Measurements from ENCODE around the gene GGCT.

GGCT gene

GRCh38 chr7:30472081-30472783, 32.4 kb downstream of the GGCT start:
- ATAC-seq = no peak
- TF ChIP-seq ZFP3 (CRISPR knock-in tag; IDR thresholded peaks at IDR 0.05) (no peak), ZNF70 (CRISPR knock-in tag; IDR thresholded peaks at IDR 0.05) (no peak), CSRNP3 (CRISPR knock-in tag; IDR thresholded peaks at IDR 0.05) (no peak), ZFP30 (CRISPR knock-in tag; IDR thresholded peaks at IDR 0.05) (no peak), TOX (CRISPR knock-in tag; IDR thresholded peaks at IDR 0.05; ENCODE audit: borderline replicate concordance) (no peak), ARNTL (CRISPR knock-in tag; IDR thresholded peaks at IDR 0.05; ENCODE audit: borderline replicate concordance, low read depth) (no peak), ZNF565 (CRISPR knock-in tag; conservative IDR thresholded peaks at IDR 0.05; ENCODE audit: low read depth) (no peak), ZC3H10 (CRISPR knock-in tag; IDR thresholded peaks at IDR 0.05) (no peak), GLIS3 (CRISPR knock-in tag; IDR thresholded peaks at IDR 0.05) (no peak), ESRRG (CRISPR knock-in tag; IDR thresholded peaks at IDR 0.05) (no peak), ISL1 (CRISPR knock-in tag; IDR thresholded peaks at IDR 0.05) (no peak), PATZ1 (CRISPR knock-in tag; IDR thresholded peaks at IDR 0.05; ENCODE audit: borderline replicate concordance) (no peak), BACH2 (CRISPR knock-in tag; IDR thresholded peaks at IDR 0.05; ENCODE audit: borderline replicate concordance) (no peak), TCF4 (CRISPR knock-in tag; IDR thresholded peaks at IDR 0.05; ENCODE audit: borderline replicate concordance) (no peak), PPARA (CRISPR knock-in tag; IDR thresholded peaks at IDR 0.05; ENCODE audit: borderline replicate concordance) (no peak), ZNF8 (CRISPR knock-in tag; IDR thresholded peaks at IDR 0.05) (no peak)
- TF ChIP-seq, protein P1, sequence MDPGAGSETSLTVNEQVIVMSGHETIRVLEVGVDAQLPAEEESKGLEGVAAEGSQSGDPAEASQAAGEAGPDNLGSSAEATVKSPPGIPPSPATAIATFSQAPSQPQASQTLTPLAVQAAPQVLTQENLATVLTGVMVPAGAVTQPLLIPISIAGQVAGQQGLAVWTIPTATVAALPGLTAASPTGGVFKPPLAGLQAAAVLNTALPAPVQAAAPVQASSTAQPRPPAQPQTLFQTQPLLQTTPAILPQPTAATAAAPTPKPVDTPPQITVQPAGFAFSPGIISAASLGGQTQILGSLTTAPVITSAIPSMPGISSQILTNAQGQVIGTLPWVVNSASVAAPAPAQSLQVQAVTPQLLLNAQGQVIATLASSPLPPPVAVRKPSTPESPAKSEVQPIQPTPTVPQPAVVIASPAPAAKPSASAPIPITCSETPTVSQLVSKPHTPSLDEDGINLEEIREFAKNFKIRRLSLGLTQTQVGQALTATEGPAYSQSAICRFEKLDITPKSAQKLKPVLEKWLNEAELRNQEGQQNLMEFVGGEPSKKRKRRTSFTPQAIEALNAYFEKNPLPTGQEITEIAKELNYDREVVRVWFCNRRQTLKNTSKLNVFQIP (CRISPR knock-in tag; IDR thresholded peaks at IDR 0.05; ENCODE audit: borderline replicate concordance, low read depth) = no peak
- TF ChIP-seq, protein P2, sequence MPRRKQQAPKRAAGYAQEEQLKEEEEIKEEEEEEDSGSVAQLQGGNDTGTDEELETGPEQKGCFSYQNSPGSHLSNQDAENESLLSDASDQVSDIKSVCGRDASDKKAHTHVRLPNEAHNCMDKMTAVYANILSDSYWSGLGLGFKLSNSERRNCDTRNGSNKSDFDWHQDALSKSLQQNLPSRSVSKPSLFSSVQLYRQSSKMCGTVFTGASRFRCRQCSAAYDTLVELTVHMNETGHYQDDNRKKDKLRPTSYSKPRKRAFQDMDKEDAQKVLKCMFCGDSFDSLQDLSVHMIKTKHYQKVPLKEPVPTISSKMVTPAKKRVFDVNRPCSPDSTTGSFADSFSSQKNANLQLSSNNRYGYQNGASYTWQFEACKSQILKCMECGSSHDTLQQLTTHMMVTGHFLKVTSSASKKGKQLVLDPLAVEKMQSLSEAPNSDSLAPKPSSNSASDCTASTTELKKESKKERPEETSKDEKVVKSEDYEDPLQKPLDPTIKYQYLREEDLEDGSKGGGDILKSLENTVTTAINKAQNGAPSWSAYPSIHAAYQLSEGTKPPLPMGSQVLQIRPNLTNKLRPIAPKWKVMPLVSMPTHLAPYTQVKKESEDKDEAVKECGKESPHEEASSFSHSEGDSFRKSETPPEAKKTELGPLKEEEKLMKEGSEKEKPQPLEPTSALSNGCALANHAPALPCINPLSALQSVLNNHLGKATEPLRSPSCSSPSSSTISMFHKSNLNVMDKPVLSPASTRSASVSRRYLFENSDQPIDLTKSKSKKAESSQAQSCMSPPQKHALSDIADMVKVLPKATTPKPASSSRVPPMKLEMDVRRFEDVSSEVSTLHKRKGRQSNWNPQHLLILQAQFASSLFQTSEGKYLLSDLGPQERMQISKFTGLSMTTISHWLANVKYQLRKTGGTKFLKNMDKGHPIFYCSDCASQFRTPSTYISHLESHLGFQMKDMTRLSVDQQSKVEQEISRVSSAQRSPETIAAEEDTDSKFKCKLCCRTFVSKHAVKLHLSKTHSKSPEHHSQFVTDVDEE (CRISPR knock-in tag; IDR thresholded peaks at IDR 0.05) = no peak
- TF ChIP-seq, protein P3, sequence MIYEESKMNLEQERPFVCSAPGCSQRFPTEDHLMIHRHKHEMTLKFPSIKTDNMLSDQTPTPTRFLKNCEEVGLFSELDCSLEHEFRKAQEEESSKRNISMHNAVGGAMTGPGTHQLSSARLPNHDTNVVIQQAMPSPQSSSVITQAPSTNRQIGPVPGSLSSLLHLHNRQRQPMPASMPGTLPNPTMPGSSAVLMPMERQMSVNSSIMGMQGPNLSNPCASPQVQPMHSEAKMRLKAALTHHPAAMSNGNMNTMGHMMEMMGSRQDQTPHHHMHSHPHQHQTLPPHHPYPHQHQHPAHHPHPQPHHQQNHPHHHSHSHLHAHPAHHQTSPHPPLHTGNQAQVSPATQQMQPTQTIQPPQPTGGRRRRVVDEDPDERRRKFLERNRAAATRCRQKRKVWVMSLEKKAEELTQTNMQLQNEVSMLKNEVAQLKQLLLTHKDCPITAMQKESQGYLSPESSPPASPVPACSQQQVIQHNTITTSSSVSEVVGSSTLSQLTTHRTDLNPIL (CRISPR knock-in tag; IDR thresholded peaks at IDR 0.05; ENCODE audit: low read depth) = no peak

- peak; percentile 6 for ATAC-seq
- TF ChIP-seq, protein P1 (CRISPR knock-in tag; IDR thresholded peaks at IDR 0.05; ENCODE audit: borderline replicate concordance, low read depth) = no peak
- TF ChIP-seq ARNTL (CRISPR knock-in tag; IDR thresholded peaks at IDR 0.05; ENCODE audit: borderline replicate concordance, low read depth) (no peak), ESRRG (CRISPR knock-in tag; IDR thresholded peaks at IDR 0.05) (no peak), ZNF70 (CRISPR knock-in tag; IDR thresholded peaks at IDR 0.05) (no peak), ZFP3 (CRISPR knock-in tag; IDR thresholded peaks at IDR 0.05) (no peak), CSRNP3 (CRISPR knock-in tag; IDR thresholded peaks at IDR 0.05) (no peak), PATZ1 (CRISPR knock-in tag; IDR thresholded peaks at IDR 0.05; ENCODE audit: borderline replicate concordance) (no peak), TOX (CRISPR knock-in tag; IDR thresholded peaks at IDR 0.05; ENCODE audit: borderline replicate concordance) (no peak), OSR1 (CRISPR knock-in tag; IDR thresholded peaks at IDR 0.05) (no peak), CSDC2 (CRISPR knock-in tag; IDR thresholded peaks at IDR 0.05) (no peak), ISL1 (CRISPR knock-in tag; IDR thresholded peaks at IDR 0.05) (no peak), PPARA (CRISPR knock-in tag; IDR thresholded peaks at IDR 0.05; ENCODE audit: borderline replicate concordance) (no peak), GLIS3 (CRISPR knock-in tag; IDR thresholded peaks at IDR 0.05) (no peak), ZFP30 (CRISPR knock-in tag; IDR thresholded peaks at IDR 0.05) (no peak), ZNF8 (CRISPR knock-in tag; IDR thresholded peaks at IDR 0.05) (no peak)
- TF ChIP-seq, protein P3 (CRISPR knock-in tag; IDR thresholded peaks at IDR 0.05; ENCODE audit: low read depth) = no peak
Observed at GRCh38 chr7:30471205-30471604, 33.4 kb downstream of the GGCT start.

All from SK-N-SH treated with all-trans-retinoic acid at 6 μM for 48 hours (cell line).